MCF 10A (cell line): Measurements from ENCODE around the gene OLFML2A. TPM values are rescaled to one million over a fixed set of nuclear protein-coding genes. Genes with fewer than 3 reads are reported as not detected.

Experiments used
- BruUV-seq: library from RNA; stranded (reverse); fragments of 400-500 nt; replicated peaks from 2 replicates; lab custom pipeline; 2021; lab: Mats Ljungman, UMichigan
- CTCF ChIA-PET: fragments of 300-600 bp; sonication (Branson Sonifier 250); formaldehyde crosslinking; extraction: SDS; loops from one replicate; lab custom pipeline; 2021; ENCODE audit warnings: antibody characterized with exemption, inconsistent platforms; lab: Yijun Ruan, JAX
- POLR2A ChIA-PET: fragments of 300-600, 350-650 bp; sonication (Branson Sonifier 250); formaldehyde crosslinking; extraction: SDS; loops from one replicate; lab custom pipeline; 2020; ENCODE audit warnings: antibody characterized with exemption, inconsistent platforms; lab: Yijun Ruan, JAX
- DNase-seq: peaks from one replicate; pipeline ENCODE4 v3.0.0-alpha.2; 2018; ENCODE audit not compliant: unreplicated experiment
- H3K27ac Mint-ChIP-seq: one replicate; pipeline ENCODE4 v1.8.0; 2022; ENCODE audit warnings: mild to moderate bottlenecking, low read depth, mixed read lengths; ENCODE audit not compliant: unreplicated experiment
- H3K27me3 Mint-ChIP-seq: one replicate; pipeline ENCODE4 v1.8.0; 2022; ENCODE audit warnings: mixed read lengths; ENCODE audit not compliant: insufficient read depth, unreplicated experiment
- H3K36me3 Mint-ChIP-seq: one replicate; pipeline ENCODE4 v1.8.0; 2022; ENCODE audit warnings: mild to moderate bottlenecking, moderate library complexity, mixed read lengths; ENCODE audit not compliant: insufficient read depth, unreplicated experiment
- H3K4me1 Mint-ChIP-seq: one replicate; pipeline ENCODE4 v1.8.0; 2022; ENCODE audit warnings: mixed read lengths; ENCODE audit not compliant: insufficient read depth, unreplicated experiment
- H3K4me3 Mint-ChIP-seq: one replicate; pipeline ENCODE4 v1.8.0; 2022; ENCODE audit warnings: mild to moderate bottlenecking, moderate library complexity, mixed read lengths; ENCODE audit not compliant: unreplicated experiment
- H3K9me3 Mint-ChIP-seq: one replicate; pipeline ENCODE4 v1.8.0; 2022; ENCODE audit warnings: mixed read lengths; ENCODE audit not compliant: unreplicated experiment
- CTCF ChIP-seq: fragments of 200-600 bp; IDR thresholded peaks from one replicate; pipeline ENCODE4 v1.8.0; 2022; ENCODE audit warnings: antibody characterized with exemption, mild to moderate bottlenecking; ENCODE audit not compliant: unreplicated experiment
- intact Hi-C: fragments of 100-400 bp; cut with micrococcal nuclease; formaldehyde crosslinking; loops from 2 replicates; pipeline ENCODE4 v1.14.1; 2022
- total RNA-seq: library from RNA; stranded (reverse); gene quantifications from 2 replicates; pipeline ENCODE4 v1.2.3, GENCODE V29; 2022

Gene OLFML2A
- total RNA-seq, 1 experiment from 2014 or later = 0.21 TPM

- Mint-ChIP-seq H3K4me1 (peaks cover 6% of the 10 kb centered on the region), H3K9me3 (no peaks in the 10 kb centered on the region), H3K27me3 (no peaks in the 10 kb centered on the region), H3K36me3 (peaks cover 37% of the 10 kb centered on the region), H3K27ac (no peak overlapping the region), H3K4me3 (no peak overlapping the region)
- no TSS peak for BruUV-seq
- POLR2A ChIA-PET = interaction anchor here (0.6 to 15.3 kb wide), 7 partner anchors 8 to 81 kb away, joined by 3 to 299 read pairs (median 11); partner anchors contain the start of genes ARPC5L, NR6A1, OLFML2A and RPL35
- DNase-seq = no peak
- intact Hi-C loops = loop anchor here (5.0 kb wide), 1 partner anchor 43 kb away; no protein-coding TSS in a partner anchor
- CTCF ChIA-PET = interaction anchor here (0.6 to 29.4 kb wide), 15 partner anchors 9 to 1416 kb away, joined by 3 to 927 read pairs (median 4); partner anchors contain the start of genes NR6A1 and OLFML2A
- no peak for TF ChIP-seq CTCF
These were observed 77.9 kb downstream of the OLFML2A start for GRCh38 chr9:124854822-124855221.

- ChIA-PET CTCF (interaction anchor here (0.6 to 29.4 kb wide), 16 partner anchors 8 to 1416 kb away, joined by 3 to 927 read pairs (median 5); partner anchors contain the start of genes NR6A1 and OLFML2A), POLR2A (interaction anchor here (1.0 to 15.3 kb wide), 7 partner anchors 7 to 89 kb away, joined by 3 to 299 read pairs (median 10); partner anchors contain the start of genes ARPC5L, NR6A1, OLFML2A and RPL35)
- no TSS peak for BruUV-seq
- TF ChIP-seq CTCF = no peak
- Mint-ChIP-seq H3K4me1 (peaks cover 13% of the 10 kb centered on the region), H3K27me3 (no peaks in the 10 kb centered on the region), H3K4me3 (no peak overlapping the region), H3K36me3 (peaks cover 44% of the 10 kb centered on the region), H3K9me3 (no peaks in the 10 kb centered on the region), H3K27ac (no peak overlapping the region)
- DNase-seq = no peak
- intact Hi-C loops = no loop called here
These were observed 78.6 kb downstream of the OLFML2A start for GRCh38 chr9:124855566-124855943.

GRCh38 chr9:124855944-124856765 is 79.2 kb downstream of the OLFML2A start:
- POLR2A ChIA-PET = interaction anchor here (1.0 to 15.3 kb wide), 7 partner anchors 14 to 89 kb away, joined by 3 to 299 read pairs (median 6); partner anchors contain the start of genes NR6A1 and OLFML2A
- peak; percentile 35 for TF ChIP-seq CTCF
- Mint-ChIP-seq H3K27ac (no peak overlapping the region), H3K9me3 (no peaks in the 10 kb centered on the region), H3K4me1 (peaks cover 15% of the 10 kb centered on the region), H3K27me3 (no peaks in the 10 kb centered on the region), H3K36me3 (peaks cover 50% of the 10 kb centered on the region), H3K4me3 (no peak overlapping the region)
- CTCF ChIA-PET = interaction anchor here (0.5 to 29.4 kb wide), 14 partner anchors 9 to 292 kb away, joined by 3 to 927 read pairs (median 5); partner anchors contain the start of genes NR6A1 and OLFML2A
- DNase-seq = peak; percentile 58
- intact Hi-C loops = no loop called here
- no TSS peak for BruUV-seq
